ENCODE results near the gene CMKLR1.

The CMKLR1 gene

GRCh38 chr12:108265505-108265904 lies 73.6 kb downstream of the CMKLR1 start:
- no peak for TF ChIP-seq CTCF (conservative IDR thresholded peaks at IDR 0.05; ENCODE audit: low read length)
- DNase-seq (ENCODE audit: low read depth): no peak
- no peak overlapping the region for H3K4me3 ChIP-seq (ENCODE audit: low read length)

GRCh38 chr12:108260969-108261368 lies 78.1 kb downstream of the CMKLR1 start:
- no peak for DNase-seq (ENCODE audit: low read depth)
- H3K4me3 ChIP-seq (ENCODE audit: low read length): no peak overlapping the region
- TF ChIP-seq CTCF (conservative IDR thresholded peaks at IDR 0.05; ENCODE audit: low read length): no peak

GRCh38 chr12:108260039-108260438 lies 79.1 kb downstream of the CMKLR1 start:
- no peak for DNase-seq (ENCODE audit: low read depth)
- no peak overlapping the region for H3K4me3 ChIP-seq (ENCODE audit: low read length)
- TF ChIP-seq CTCF (conservative IDR thresholded peaks at IDR 0.05; ENCODE audit: low read length): no peak

GRCh38 chr12:108257610-108258106 lies 81.5 kb downstream of the CMKLR1 start:
- no peak overlapping the region for H3K4me3 ChIP-seq (ENCODE audit: low read length)
- DNase-seq (ENCODE audit: low read depth): no peak
- no peak for TF ChIP-seq CTCF (conservative IDR thresholded peaks at IDR 0.05; ENCODE audit: low read length)

GRCh38 chr12:108257004-108257403 lies 82.1 kb downstream of the CMKLR1 start:
- no peak overlapping the region for H3K4me3 ChIP-seq (ENCODE audit: low read length)
- TF ChIP-seq CTCF (conservative IDR thresholded peaks at IDR 0.05; ENCODE audit: low read length): no peak
- no peak for DNase-seq (ENCODE audit: low read depth)

GRCh38 chr12:108255252-108255602 lies 83.9 kb downstream of the CMKLR1 start:
- no peak for DNase-seq (ENCODE audit: low read depth)
- no peak for TF ChIP-seq CTCF (conservative IDR thresholded peaks at IDR 0.05; ENCODE audit: low read length)
- no peak overlapping the region for H3K4me3 ChIP-seq (ENCODE audit: low read length)

GRCh38 chr12:108254517-108255251 lies 84.4 kb downstream of the CMKLR1 start:
- no peak overlapping the region for H3K4me3 ChIP-seq (ENCODE audit: low read length)
- no peak for TF ChIP-seq CTCF (conservative IDR thresholded peaks at IDR 0.05; ENCODE audit: low read length)
- DNase-seq (ENCODE audit: low read depth): no peak

All from AG10803 (cell line).